Ishikawa (cell line): ENCODE results near the gene PCGF2.

Experiments used
- EP300 ChIP-seq: IDR thresholded peaks from 2 replicates; pipeline ENCODE4 v1.6.1; 2012; ENCODE audit warnings: borderline replicate concordance
- RAD21 ChIP-seq: IDR thresholded peaks from 2 replicates; pipeline ENCODE4 v1.6.1; 2012; ENCODE audit warnings: low read depth
- TF ChIP-seq, protein P1 (sequence below): IDR thresholded peaks from 2 replicates; pipeline ENCODE4 v1.6.1; 2012

DNA sequence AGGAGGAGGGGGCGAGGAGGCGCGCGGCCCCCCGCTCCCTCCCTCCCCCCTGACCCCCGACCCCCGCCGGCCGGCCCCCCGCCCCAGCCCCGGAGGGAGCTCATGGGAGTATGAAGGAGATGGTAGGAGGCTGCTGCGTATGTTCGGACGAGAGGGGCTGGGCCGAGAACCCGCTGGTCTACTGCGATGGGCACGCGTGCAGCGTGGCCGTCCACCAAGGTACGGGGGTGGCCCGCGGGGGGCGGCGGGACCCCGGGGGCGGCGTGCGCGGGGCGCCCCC, 42.7 kb downstream of the PCGF2 start:
- no peak for TF ChIP-seq RAD21
- no peak for TF ChIP-seq EP300
- TF ChIP-seq, protein P1, sequence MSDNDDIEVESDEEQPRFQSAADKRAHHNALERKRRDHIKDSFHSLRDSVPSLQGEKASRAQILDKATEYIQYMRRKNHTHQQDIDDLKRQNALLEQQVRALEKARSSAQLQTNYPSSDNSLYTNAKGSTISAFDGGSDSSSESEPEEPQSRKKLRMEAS = no peak
